ENCODE measurements around the gene BBS9.

DNA sequence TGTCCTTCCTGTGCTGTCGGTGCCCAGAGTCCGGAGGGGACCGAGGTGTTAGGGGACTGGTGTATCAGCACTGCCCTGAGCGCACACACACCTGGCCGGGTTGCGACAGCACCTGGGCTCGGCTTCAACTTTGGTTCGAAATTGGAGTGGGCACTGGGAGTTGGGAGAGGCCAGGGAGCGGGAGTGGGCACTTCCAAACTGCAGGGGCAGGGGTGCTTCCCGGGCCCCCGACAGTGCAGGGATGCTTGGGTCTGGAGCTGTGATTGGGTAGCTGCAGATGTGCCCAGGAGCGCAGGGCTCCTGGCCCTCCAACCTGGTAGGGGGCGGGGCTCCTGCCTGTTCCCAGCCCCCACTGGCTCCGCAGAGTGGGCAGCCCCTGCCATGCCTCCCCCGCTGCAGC is 7.7 kb downstream of the BBS9 start:
- TF ChIP-seq, protein P1, sequence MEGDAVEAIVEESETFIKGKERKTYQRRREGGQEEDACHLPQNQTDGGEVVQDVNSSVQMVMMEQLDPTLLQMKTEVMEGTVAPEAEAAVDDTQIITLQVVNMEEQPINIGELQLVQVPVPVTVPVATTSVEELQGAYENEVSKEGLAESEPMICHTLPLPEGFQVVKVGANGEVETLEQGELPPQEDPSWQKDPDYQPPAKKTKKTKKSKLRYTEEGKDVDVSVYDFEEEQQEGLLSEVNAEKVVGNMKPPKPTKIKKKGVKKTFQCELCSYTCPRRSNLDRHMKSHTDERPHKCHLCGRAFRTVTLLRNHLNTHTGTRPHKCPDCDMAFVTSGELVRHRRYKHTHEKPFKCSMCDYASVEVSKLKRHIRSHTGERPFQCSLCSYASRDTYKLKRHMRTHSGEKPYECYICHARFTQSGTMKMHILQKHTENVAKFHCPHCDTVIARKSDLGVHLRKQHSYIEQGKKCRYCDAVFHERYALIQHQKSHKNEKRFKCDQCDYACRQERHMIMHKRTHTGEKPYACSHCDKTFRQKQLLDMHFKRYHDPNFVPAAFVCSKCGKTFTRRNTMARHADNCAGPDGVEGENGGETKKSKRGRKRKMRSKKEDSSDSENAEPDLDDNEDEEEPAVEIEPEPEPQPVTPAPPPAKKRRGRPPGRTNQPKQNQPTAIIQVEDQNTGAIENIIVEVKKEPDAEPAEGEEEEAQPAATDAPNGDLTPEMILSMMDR (IDR thresholded peaks at IDR 0.05), result no peak
- no peak for TF ChIP-seq POLR2A (IDR thresholded peaks at IDR 0.05)
